ENCODE data around the gene SFXN3.
A peak's percentile ranks its signal among the peaks of the same experiment; 100 is the strongest.

The SFXN3 gene

GRCh38 chr10:101065481-101066145 is 34.6 kb downstream of the SFXN3 start:
- H3K4me1 ChIP-seq, result peaks cover 5 to 61% (median 48%) of the 10 kb centered on the region in 4 donors
- peak overlapping the region; percentile 66 to 95 for H3K27ac ChIP-seq
- DNase-seq, result no peak
- H3K36me3 ChIP-seq, result no peaks in the 10 kb centered on the region
- intact Hi-C loops (cut with DNase I; ENCODE audit: low total_unique reads), result loop anchor here (5.0 to 10.0 kb wide), 2 partner anchors 33 to 989 kb away; partner anchors contain the start of genes ARMH3, PDZD7 and SFXN3
- H3K4me3 ChIP-seq, result peak overlapping the region; percentile 57 to 64
- no peaks in the 10 kb centered on the region for H3K27me3 ChIP-seq
- no peaks in the 10 kb centered on the region for H3K9me3 ChIP-seq
- no peak for TF ChIP-seq CTCF (IDR thresholded peaks at IDR 0.05)

DNA sequence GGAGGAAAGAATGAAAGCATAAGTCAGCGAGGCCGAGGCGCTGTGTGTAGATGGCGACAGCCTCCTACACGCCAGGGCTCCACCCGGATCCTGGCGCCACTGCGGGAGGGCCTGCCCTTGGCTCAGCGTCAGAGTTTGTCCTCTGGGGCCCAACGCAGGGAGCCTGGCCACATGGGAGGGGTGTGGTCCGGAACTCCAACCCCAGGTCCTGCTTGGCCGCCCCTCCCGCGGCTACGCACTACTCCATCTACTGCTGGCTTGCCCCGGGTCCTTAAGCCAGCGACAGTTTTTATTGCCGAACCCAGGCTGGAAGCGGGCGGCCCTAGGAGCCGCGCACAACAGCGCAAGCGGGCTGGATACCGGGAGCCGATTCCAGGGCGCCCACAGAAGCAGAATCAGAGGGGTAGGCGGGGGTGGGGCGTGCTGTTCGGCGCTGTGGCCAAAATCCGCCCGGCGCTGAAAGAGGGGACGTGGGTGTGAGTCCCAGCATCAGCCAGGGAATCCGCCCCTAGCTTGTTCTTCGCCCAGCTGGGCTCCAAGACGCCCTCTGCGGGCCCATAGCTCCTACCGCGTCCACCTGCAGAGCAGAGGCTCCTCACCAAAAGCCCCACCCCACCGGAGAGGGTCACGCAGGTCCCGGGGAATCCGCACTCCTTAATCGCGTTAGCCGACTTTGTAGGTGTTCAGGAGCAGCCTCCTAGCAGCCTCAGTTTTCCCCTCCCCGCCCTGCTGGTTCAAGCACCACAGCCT is 35.3 kb downstream of the SFXN3 start:
- Histone ChIP-seq H3K36me3 (no peaks in the 10 kb centered on the region), H3K4me3 (peak overlapping the region; percentile 57 to 64), H3K27me3 (no peaks in the 10 kb centered on the region), H3K27ac (peak overlapping the region; percentile 66 to 95), H3K4me1 (peaks cover 5 to 58% (median 45%) of the 10 kb centered on the region in 4 donors), H3K9me3 (no peaks in the 10 kb centered on the region)
- intact Hi-C loops (cut with DNase I; ENCODE audit: low total_unique reads), result loop anchor here (5.0 to 10.0 kb wide), 2 partner anchors 34 to 988 kb away; partner anchors contain the start of genes ARMH3, PDZD7 and SFXN3
- TF ChIP-seq CTCF (IDR thresholded peaks at IDR 0.05), result peak; percentile 41 to 44
- peak; percentile 75 to 96 for DNase-seq

DNA sequence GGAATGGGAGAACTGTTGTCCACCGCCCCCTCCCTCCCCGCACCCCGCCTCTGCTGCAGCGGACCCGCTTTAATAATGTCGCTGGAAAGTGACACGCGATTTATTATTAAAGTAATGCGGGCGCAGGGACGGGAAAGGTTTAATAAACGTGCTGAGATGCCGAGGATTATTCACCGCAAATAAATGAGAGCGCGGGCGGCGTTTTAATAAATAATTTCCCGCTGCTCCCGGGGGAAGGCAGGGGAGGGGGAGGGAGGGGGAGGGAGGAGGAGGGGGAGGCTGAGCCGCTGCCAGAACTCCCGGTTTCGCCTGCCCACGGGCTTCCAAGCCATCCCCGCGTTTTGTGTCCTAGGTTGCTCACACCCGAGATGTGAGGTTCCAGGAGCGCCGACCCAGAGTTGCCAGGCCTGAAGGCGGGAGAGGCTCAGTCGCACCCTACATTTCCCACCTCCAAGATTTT is 35.9 kb downstream of the SFXN3 start:
- intact Hi-C loops (cut with DNase I; ENCODE audit: low total_unique reads), result loop anchor here (5.0 to 10.0 kb wide), 2 partner anchors 35 to 988 kb away; partner anchors contain the start of genes ARMH3, PDZD7 and SFXN3
- Histone ChIP-seq H3K36me3 (no peaks in the 10 kb centered on the region), H3K27ac (peak overlapping the region; percentile 66 to 95), H3K4me3 (peak overlapping the region; percentile 57 to 64), H3K9me3 (no peaks in the 10 kb centered on the region), H3K4me1 (peaks cover 5 to 52% (median 39%) of the 10 kb centered on the region in 4 donors), H3K27me3 (peaks cover 0 to 6% of the 10 kb centered on the region in 2 donors)
- TF ChIP-seq CTCF (IDR thresholded peaks at IDR 0.05), result no peak
- DNase-seq, result no peak

DNA sequence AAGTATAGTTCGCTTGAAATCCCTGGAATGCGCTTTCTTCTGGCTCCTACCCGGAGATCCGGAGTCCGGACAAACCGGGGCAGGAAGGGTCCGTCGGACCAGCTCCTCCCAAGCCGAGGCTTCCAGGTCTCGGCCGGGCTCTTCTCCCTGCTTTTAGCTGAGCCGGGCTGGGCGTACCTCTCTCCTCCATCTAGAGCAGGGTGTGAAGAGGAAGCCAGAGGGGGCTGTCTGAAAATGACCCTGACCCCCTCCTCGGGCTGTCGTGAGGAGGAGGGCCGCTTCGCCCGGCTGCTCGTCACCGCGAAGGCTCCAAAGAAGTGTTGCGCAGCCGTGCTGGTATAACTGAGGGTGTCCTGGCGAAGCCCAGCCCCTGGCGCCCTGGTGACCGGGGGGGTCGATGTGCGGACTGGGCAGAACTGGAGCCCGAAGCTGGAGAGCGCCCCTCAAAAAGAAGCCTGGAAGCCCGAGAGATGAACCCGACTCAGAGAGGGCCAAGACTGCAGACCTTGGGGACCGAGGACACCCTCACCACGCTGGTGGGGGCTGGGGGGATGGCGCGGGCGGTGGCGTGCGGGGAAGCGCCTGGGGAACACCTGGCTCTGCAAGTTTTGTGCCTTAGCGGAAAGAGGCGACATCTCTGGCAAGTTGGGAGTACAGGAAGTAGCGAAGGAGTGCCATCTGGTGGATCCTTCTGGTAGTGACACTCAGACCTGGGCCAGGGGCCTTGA is 36.5 kb downstream of the SFXN3 start:
- TF ChIP-seq CTCF (IDR thresholded peaks at IDR 0.05), result peak; percentile 89 to 92
- no peaks in the 10 kb centered on the region for H3K36me3 ChIP-seq
- intact Hi-C loops (cut with DNase I; ENCODE audit: low total_unique reads), result loop anchor here (5.0 to 10.0 kb wide), 2 partner anchors 35 to 987 kb away; partner anchors contain the start of genes ARMH3, PDZD7 and SFXN3
- no peaks in the 10 kb centered on the region for H3K9me3 ChIP-seq
- H3K27me3 ChIP-seq, result peaks cover 0 to 12% of the 10 kb centered on the region in 2 donors
- peak overlapping the region; percentile 57 to 64 for H3K4me3 ChIP-seq
- peaks cover 5 to 46% (median 33%) of the 10 kb centered on the region in 4 donors for H3K4me1 ChIP-seq
- peak overlapping the region; percentile 66 to 95 for H3K27ac ChIP-seq
- DNase-seq, result peak; percentile 76 to 86

DNA sequence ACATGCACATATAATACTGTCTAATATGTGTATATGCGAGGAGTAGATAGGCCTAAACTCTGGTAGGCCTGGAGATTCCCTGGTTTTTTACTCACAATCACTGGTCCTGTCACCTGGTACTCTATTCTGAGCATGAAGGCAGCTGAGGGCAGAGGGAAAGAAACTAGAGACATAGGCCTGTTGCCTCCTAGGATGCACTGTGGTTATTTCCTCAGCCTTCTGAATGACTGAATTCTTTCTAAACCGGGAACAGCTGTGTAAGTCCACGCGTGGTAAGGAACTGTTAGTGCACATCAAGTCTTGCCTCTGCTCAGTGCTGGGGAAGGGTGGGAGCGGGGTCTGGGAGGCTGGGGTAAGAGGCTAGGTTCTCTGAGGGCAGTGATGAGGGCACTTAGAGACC is 38.4 kb downstream of the SFXN3 start:
- intact Hi-C loops (cut with DNase I; ENCODE audit: low total_unique reads), result loop anchor here (1.0 to 10.0 kb wide), 3 partner anchors 10 to 985 kb away; partner anchors contain the start of genes ARMH3, PDZD7 and SFXN3
- no peak for TF ChIP-seq CTCF (IDR thresholded peaks at IDR 0.05)

More for the DNA sequence above, 38.4 kb downstream of the SFXN3 start:
- Histone ChIP-seq H3K4me1 (peaks cover 0 to 27% (median 21%) of the 10 kb centered on the region in 4 donors), H3K36me3 (no peaks in the 10 kb centered on the region), H3K9me3 (no peaks in the 10 kb centered on the region), H3K4me3 (no peak overlapping the region), H3K27me3 (peaks cover 0 to 30% of the 10 kb centered on the region in 2 donors), H3K27ac (no peak overlapping the region)
- DNase-seq, result no peak

Data from tibial artery (tissue), 4 donors.